Panc1 (cell line): ENCODE data around the gene ANP32A. TPM values are rescaled to one million over a fixed set of nuclear protein-coding genes. Genes with fewer than 3 reads are reported as not detected.

Experiments
- ATAC-seq: fragments of 200-7000 bp; cut with Tn5 transposase; 2 replicates; pipeline ENCODE4 v1.9.1; 2020; ENCODE audit warnings: mild to moderate bottlenecking, moderate library complexity
- BruUV-seq: library from RNA; stranded (reverse); fragments of 400-500 nt; replicated peaks from 2 replicates; lab custom pipeline; 2021; lab: Mats Ljungman, UMichigan
- CTCF ChIA-PET: fragments of 300-600 bp; sonication (Branson Sonifier 250); formaldehyde crosslinking; loops from one replicate; lab custom pipeline; 2022; ENCODE audit warnings: antibody characterized with exemption; lab: Charles Lee
- POLR2A ChIA-PET: fragments of 300-600 bp; sonication (Branson Sonifier 250); formaldehyde crosslinking; loops from one replicate; lab custom pipeline; 2022; ENCODE audit warnings: antibody characterized with exemption; lab: Charles Lee
- DNase-seq: peaks from one replicate; pipeline ENCODE4 v3.0.0-alpha.2; 2010; ENCODE audit warnings: low read depth, low spot score
- H3K27ac ChIP-seq: 2 replicates; pipeline ENCODE4 v1.5.1; 2011; ENCODE audit warnings: mild to moderate bottlenecking, low read length, inconsistent platforms
- H3K27me3 ChIP-seq: fragments of 200-500 bp; sonication (Bioruptor generic); 2 replicates; pipeline ENCODE4 v1.6.0; 2014; ENCODE audit warnings: low read length, inconsistent platforms; ENCODE audit not compliant: control insufficient read depth, insufficient read depth
- H3K36me3 ChIP-seq: fragments of 200-500 bp; sonication (Bioruptor generic); 2 replicates; pipeline ENCODE4 v1.5.1; 2014; ENCODE audit warnings: inconsistent platforms, mild to moderate bottlenecking, low read length, moderate library complexity; ENCODE audit not compliant: control insufficient read depth, insufficient read depth
- H3K4me1 ChIP-seq: 2 replicates; pipeline ENCODE4 v1.5.1; 2011; ENCODE audit warnings: inconsistent platforms, mild to moderate bottlenecking, low read length, moderate library complexity; ENCODE audit not compliant: control insufficient read depth, insufficient read depth
- H3K4me3 ChIP-seq, 2 experiments: 2 replicates each; pipeline ENCODE4 v1.5.1; 2011 to 2012; ENCODE audit warnings: low read depth in 2 of 2, low read length in 2 of 2, mild to moderate bottlenecking in 2 of 2, inconsistent platforms in 1 of 2, moderate library complexity in 1 of 2
- H3K9me3 ChIP-seq: fragments of 200-500 bp; sonication (Bioruptor generic); 2 replicates; pipeline ENCODE4 v1.5.1; 2014; ENCODE audit warnings: low read depth, mild to moderate bottlenecking, inconsistent platforms, low read length, moderate library complexity; ENCODE audit not compliant: control insufficient read depth, insufficient read depth
- POLR2AphosphoS5 ChIP-seq: IDR thresholded peaks from 2 replicates; pipeline ENCODE4 v1.6.1; 2012; ENCODE audit warnings: mild to moderate bottlenecking, low read depth, low read length, moderate library complexity
- SIN3A ChIP-seq: IDR thresholded peaks from 2 replicates; pipeline ENCODE4 v1.6.1; 2012; ENCODE audit warnings: low read depth, mild to moderate bottlenecking, low read length, moderate library complexity, borderline replicate concordance; ENCODE audit not compliant: insufficient read depth
- TCF7L2 ChIP-seq: IDR thresholded peaks from 2 replicates; pipeline ENCODE4 v1.6.1; 2011; ENCODE audit warnings: mild to moderate bottlenecking, low read depth, low read length, inconsistent platforms
- in situ Hi-C: cut with HindIII; loops from 2 replicates; pipeline ENCODE4 v1.10.0; 2016; ENCODE audit warnings: low sequenced_read_pairs, low pct_unique_long_range_greater_than_20kb
- intact Hi-C: fragments of 100-400 bp; cut with micrococcal nuclease; formaldehyde crosslinking; loops from one replicate; pipeline ENCODE4 v1.10.0; 2022; ENCODE audit not compliant: unreplicated experiment
- total RNA-seq: library from RNA; stranded (reverse); gene quantifications from one replicate; pipeline ENCODE4 v1.2.1, GENCODE V29; 2021; ENCODE audit not compliant: unreplicated experiment
- TF ChIP-seq, protein P1 (sequence below): fragments of 450-650 bp; IDR thresholded peaks from 2 replicates; pipeline ENCODE4 v1.5.1; 2017; ENCODE audit warnings: mild to moderate bottlenecking
- TF ChIP-seq, protein P2 (sequence below), 2 experiments: IDR thresholded peaks; 2 replicates each; pipeline ENCODE4 v1.6.1; 2011 to 2012; ENCODE audit warnings: low read depth in 2 of 2, control low read depth in 1 of 2, low read length in 1 of 2, mild to moderate bottlenecking in 1 of 2, moderate library complexity in 1 of 2; ENCODE audit not compliant: insufficient read depth in 1 of 2

Gene ANP32A
- total RNA-seq, 1 experiment from 2014 or later: 226 TPM

DNA sequence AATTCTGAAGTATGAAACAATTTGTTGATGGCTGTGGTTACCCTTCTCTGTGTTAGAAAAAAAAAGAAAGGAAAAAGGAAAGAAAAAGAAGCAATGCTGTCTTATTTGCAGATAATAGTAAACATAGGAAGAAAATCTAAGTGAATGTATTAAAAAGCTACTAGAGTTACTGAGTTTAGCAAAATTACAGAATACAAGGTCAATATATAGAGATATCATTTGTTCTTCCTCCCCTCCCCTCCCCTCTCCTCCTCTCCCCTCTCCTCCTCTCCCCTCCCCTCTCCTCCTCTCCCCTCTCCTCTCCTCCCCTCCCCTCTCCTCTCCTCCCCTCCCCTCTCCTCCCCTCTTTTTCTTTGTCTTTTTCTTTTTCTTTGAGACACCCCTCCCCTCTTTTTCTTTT, 69.1 kb downstream of the ANP32A start:
- CTCF ChIA-PET: no interaction called here
- POLR2A ChIA-PET: no interaction called here
- no peak for DNase-seq
- H3K27me3 ChIP-seq: no peaks in the 10 kb centered on the region
- intact Hi-C loops (no loop called here), in situ Hi-C loops (no loop called here)
- H3K27ac ChIP-seq: no peak overlapping the region
- no peak overlapping the region for H3K4me3 ChIP-seq
- TF ChIP-seq, protein P1, sequence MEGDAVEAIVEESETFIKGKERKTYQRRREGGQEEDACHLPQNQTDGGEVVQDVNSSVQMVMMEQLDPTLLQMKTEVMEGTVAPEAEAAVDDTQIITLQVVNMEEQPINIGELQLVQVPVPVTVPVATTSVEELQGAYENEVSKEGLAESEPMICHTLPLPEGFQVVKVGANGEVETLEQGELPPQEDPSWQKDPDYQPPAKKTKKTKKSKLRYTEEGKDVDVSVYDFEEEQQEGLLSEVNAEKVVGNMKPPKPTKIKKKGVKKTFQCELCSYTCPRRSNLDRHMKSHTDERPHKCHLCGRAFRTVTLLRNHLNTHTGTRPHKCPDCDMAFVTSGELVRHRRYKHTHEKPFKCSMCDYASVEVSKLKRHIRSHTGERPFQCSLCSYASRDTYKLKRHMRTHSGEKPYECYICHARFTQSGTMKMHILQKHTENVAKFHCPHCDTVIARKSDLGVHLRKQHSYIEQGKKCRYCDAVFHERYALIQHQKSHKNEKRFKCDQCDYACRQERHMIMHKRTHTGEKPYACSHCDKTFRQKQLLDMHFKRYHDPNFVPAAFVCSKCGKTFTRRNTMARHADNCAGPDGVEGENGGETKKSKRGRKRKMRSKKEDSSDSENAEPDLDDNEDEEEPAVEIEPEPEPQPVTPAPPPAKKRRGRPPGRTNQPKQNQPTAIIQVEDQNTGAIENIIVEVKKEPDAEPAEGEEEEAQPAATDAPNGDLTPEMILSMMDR: no peak
- TF ChIP-seq POLR2AphosphoS5: no peak
- no peak for TF ChIP-seq SIN3A
- TF ChIP-seq, protein P2, sequence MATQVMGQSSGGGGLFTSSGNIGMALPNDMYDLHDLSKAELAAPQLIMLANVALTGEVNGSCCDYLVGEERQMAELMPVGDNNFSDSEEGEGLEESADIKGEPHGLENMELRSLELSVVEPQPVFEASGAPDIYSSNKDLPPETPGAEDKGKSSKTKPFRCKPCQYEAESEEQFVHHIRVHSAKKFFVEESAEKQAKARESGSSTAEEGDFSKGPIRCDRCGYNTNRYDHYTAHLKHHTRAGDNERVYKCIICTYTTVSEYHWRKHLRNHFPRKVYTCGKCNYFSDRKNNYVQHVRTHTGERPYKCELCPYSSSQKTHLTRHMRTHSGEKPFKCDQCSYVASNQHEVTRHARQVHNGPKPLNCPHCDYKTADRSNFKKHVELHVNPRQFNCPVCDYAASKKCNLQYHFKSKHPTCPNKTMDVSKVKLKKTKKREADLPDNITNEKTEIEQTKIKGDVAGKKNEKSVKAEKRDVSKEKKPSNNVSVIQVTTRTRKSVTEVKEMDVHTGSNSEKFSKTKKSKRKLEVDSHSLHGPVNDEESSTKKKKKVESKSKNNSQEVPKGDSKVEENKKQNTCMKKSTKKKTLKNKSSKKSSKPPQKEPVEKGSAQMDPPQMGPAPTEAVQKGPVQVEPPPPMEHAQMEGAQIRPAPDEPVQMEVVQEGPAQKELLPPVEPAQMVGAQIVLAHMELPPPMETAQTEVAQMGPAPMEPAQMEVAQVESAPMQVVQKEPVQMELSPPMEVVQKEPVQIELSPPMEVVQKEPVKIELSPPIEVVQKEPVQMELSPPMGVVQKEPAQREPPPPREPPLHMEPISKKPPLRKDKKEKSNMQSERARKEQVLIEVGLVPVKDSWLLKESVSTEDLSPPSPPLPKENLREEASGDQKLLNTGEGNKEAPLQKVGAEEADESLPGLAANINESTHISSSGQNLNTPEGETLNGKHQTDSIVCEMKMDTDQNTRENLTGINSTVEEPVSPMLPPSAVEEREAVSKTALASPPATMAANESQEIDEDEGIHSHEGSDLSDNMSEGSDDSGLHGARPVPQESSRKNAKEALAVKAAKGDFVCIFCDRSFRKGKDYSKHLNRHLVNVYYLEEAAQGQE (IDR thresholded peaks at IDR 0.05; ENCODE audit: insufficient read depth in 1 of 2, low read depth in 2 of 2, low read length in 1 of 2): no peak
- no peak for TF ChIP-seq TCF7L2
- ATAC-seq: no peak
- H3K4me1 ChIP-seq: no peaks in the 10 kb centered on the region
- no peaks in the 10 kb centered on the region for H3K9me3 ChIP-seq
- no TSS peak for BruUV-seq
- no peaks in the 10 kb centered on the region for H3K36me3 ChIP-seq

DNA sequence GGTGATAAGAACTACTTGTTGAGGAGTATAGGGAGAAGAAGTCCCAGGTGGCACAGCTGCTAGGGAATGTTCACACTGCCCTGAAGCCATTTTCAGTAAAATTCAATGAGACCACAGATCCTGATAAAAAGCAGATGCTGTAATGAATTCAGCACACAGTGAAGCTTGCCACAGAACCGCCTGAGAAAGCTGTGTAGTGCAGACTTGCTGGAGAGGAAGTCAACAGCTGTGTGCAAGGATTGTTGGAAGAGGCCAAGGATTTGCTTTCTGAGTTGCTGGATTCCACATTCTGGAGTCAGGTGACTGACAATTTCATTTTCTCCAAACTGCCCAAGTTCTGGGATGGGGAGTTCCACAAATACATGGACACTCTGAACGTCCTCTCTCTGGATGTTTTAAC, 70.9 kb downstream of the ANP32A start:
- no peaks in the 10 kb centered on the region for H3K36me3 ChIP-seq
- no peak overlapping the region for H3K27ac ChIP-seq
- POLR2A ChIA-PET: no interaction called here
- DNase-seq (no peak), ATAC-seq (no peak)
- no peaks in the 10 kb centered on the region for H3K27me3 ChIP-seq
- H3K4me1 ChIP-seq: no peaks in the 10 kb centered on the region
- no TSS peak for BruUV-seq
- no peak overlapping the region for H3K4me3 ChIP-seq
- in situ Hi-C loops (no loop called here), intact Hi-C loops (no loop called here)
- TF ChIP-seq POLR2AphosphoS5: no peak
- no peak for TF ChIP-seq TCF7L2
- TF ChIP-seq, protein P1: no peak
- TF ChIP-seq SIN3A: no peak
- TF ChIP-seq, protein P2 (IDR thresholded peaks at IDR 0.05; ENCODE audit: insufficient read depth in 1 of 2, low read depth in 2 of 2, low read length in 1 of 2): no peak
- no peaks in the 10 kb centered on the region for H3K9me3 ChIP-seq
- CTCF ChIA-PET: interaction anchor here (0.6 kb wide), 2 partner anchors 21 to 49 kb away, joined by 3 read pairs; no protein-coding TSS in a partner anchor
